ENCODE measurements around the gene INVS. TPM values are rescaled to one million over a fixed set of nuclear protein-coding genes. Genes with fewer than 3 reads are reported as not detected.

The INVS gene
- polyA plus RNA-seq, 1 of the 3 experiments (the other 2 are of a cell fraction), result 8.1 TPM

GRCh38 chr9:100160021-100160420 is 61.0 kb downstream of the INVS start (continued):
- TF ChIP-seq GABPA (IDR thresholded peaks at IDR 0.05; ENCODE audit: low read depth) (no peak), POLR2AphosphoS5 (IDR thresholded peaks at IDR 0.05; ENCODE audit: low read depth, low read length) (no peak)

GRCh38 chr9:100167176-100167575 is 68.1 kb downstream of the INVS start:
- TF ChIP-seq SIN3A (IDR thresholded peaks at IDR 0.05; ENCODE audit: borderline replicate concordance, low read depth, low read length), result no peak
- no peak for TF ChIP-seq RFX5 (IDR thresholded peaks at IDR 0.05; ENCODE audit: low read length)
- TF ChIP-seq PBX3 (IDR thresholded peaks at IDR 0.05), result no peak
- no peak for TF ChIP-seq JUND (IDR thresholded peaks at IDR 0.05)
- no peak for TF ChIP-seq IRF3 (IDR thresholded peaks at IDR 0.05; ENCODE audit: low read depth, low read length)
- no peak for TF ChIP-seq POLR2AphosphoS5 (IDR thresholded peaks at IDR 0.05; ENCODE audit: low read depth, low read length)
- no peak for TF ChIP-seq FOSL2 (IDR thresholded peaks at IDR 0.05; ENCODE audit: borderline replicate concordance, low read depth)
- TF ChIP-seq EP300 (IDR thresholded peaks at IDR 0.05; ENCODE audit: borderline replicate concordance in 1 of 2, low read depth in 1 of 2, low read length in 1 of 2), result no peak
- no peak for TF ChIP-seq MEF2A (IDR thresholded peaks at IDR 0.05; ENCODE audit: borderline replicate concordance, low read depth)
- no peak for TF ChIP-seq NRF1 (IDR thresholded peaks at IDR 0.05; ENCODE audit: low read depth, low read length)
- TF ChIP-seq CTCF (IDR thresholded peaks at IDR 0.05), result no peak
- TF ChIP-seq MXI1 (IDR thresholded peaks at IDR 0.05; ENCODE audit: low read depth, low read length), result no peak
- no peak for TF ChIP-seq USF1 (IDR thresholded peaks at IDR 0.05; ENCODE audit: borderline replicate concordance, low read depth)
- TF ChIP-seq ZBTB33 (IDR thresholded peaks at IDR 0.05; ENCODE audit: borderline replicate concordance, low read depth), result no peak
- no peak for TF ChIP-seq RAD21 (IDR thresholded peaks at IDR 0.05; ENCODE audit: low read length)
- TF ChIP-seq GABPA (IDR thresholded peaks at IDR 0.05; ENCODE audit: low read depth), result no peak
- TF ChIP-seq GATA2 (CRISPR knock-in tag; IDR thresholded peaks at IDR 0.05), result no peak
- TF ChIP-seq CHD2 (IDR thresholded peaks at IDR 0.05; ENCODE audit: low read length, partially characterized antibody), result no peak
- no peak for TF ChIP-seq RXRA (IDR thresholded peaks at IDR 0.05; ENCODE audit: borderline replicate concordance, low read depth)
- no peak for TF ChIP-seq TAF1 (IDR thresholded peaks at IDR 0.05; ENCODE audit: borderline replicate concordance, low read depth, low read length)
- Histone ChIP-seq H2AFZ (ENCODE audit: low read depth) (no peak overlapping the region), H3K4me3 (ENCODE audit: low read depth in 2 of 2, low read length in 1 of 2) (no peak overlapping the region), H3K36me3 (replicated peaks in 1 of 2; ENCODE audit: control insufficient read depth in 1 of 2, insufficient read depth in 2 of 2, low read length in 1 of 2) (peaks cover 4 to 7% of the 10 kb centered on the region in 2 experiments), H3K4me2 (no peak overlapping the region), H3K79me2 (ENCODE audit: insufficient read depth) (no peaks in the 10 kb centered on the region), H4K20me1 (ENCODE audit: insufficient read depth) (no peaks in the 10 kb centered on the region), H3K27ac (ENCODE audit: low read depth in 2 of 2, low read length in 1 of 2) (no peak overlapping the region), H3K9ac (no peak overlapping the region), H3K9me3 (no peaks in the 10 kb centered on the region), H3F3A (replicated peaks; ENCODE audit: insufficient read depth) (no peaks in the 10 kb centered on the region), H3K27me3 (ENCODE audit: insufficient read depth) (no peaks in the 10 kb centered on the region), H3K4me1 (ENCODE audit: control insufficient read depth in 1 of 2, insufficient read depth in 2 of 2, low read depth in 1 of 2, low read length in 1 of 2) (peaks cover 0 to 5% of the 10 kb centered on the region in 2 experiments; a peak in 2 of 4 replicates), H3K9me2 (no peaks in the 10 kb centered on the region)
- POLR2A ChIA-PET, result no interaction called here
- CTCF ChIA-PET, result no interaction called here
- no peak for DNase-seq

All from SK-N-SH (cell line).